ENCODE data around the gene C1GALT1. TPM values are rescaled to one million over a fixed set of nuclear protein-coding genes. Genes with fewer than 3 reads are reported as not detected.

Gene C1GALT1
- polyA plus RNA-seq, 1 donor = 46.3 TPM

GRCh38 chr7:7271094-7271874 lies 88.9 kb downstream of the C1GALT1 start:
- no peak for DNase-seq

GRCh38 chr7:7272294-7272693 lies 90.0 kb downstream of the C1GALT1 start:
- no peak for DNase-seq

- no peak for DNase-seq
Observed at GRCh38 chr7:7274782-7275181, 92.4 kb downstream of the C1GALT1 start.

- no peak for DNase-seq
Observed at GRCh38 chr7:7276161-7276560, 93.8 kb downstream of the C1GALT1 start.

GRCh38 chr7:7290429-7291122 lies 108.2 kb downstream of the C1GALT1 start:
- DNase-seq = no peak

- DNase-seq = no peak
Observed at GRCh38 chr7:7292085-7292484, 109.7 kb downstream of the C1GALT1 start.

- no peak for DNase-seq
Observed at GRCh38 chr7:7292608-7293007, 110.3 kb downstream of the C1GALT1 start.

- no peak for DNase-seq
Observed at GRCh38 chr7:7293092-7293491, 110.7 kb downstream of the C1GALT1 start.

GRCh38 chr7:7294911-7295310 lies 112.6 kb downstream of the C1GALT1 start:
- DNase-seq = no peak
